Measurements from ENCODE around the gene PRC1. TPM values are rescaled to one million over a fixed set of nuclear protein-coding genes. Genes with fewer than 3 reads are reported as not detected.
A peak's percentile ranks its signal among the peaks of the same experiment; 100 is the strongest.

Gene PRC1
- total and polyA plus RNA-seq, 2 of the 13 experiments (the other 11 are each of a cell fraction or from before 2014, with no cell fraction given), result 137 to 162 TPM

GRCh38 chr15:90931828-90932659, 62.3 kb downstream of the PRC1 start, which contains the start of gene HDDC3 (continued):
- TF ChIP-seq, protein P1, sequence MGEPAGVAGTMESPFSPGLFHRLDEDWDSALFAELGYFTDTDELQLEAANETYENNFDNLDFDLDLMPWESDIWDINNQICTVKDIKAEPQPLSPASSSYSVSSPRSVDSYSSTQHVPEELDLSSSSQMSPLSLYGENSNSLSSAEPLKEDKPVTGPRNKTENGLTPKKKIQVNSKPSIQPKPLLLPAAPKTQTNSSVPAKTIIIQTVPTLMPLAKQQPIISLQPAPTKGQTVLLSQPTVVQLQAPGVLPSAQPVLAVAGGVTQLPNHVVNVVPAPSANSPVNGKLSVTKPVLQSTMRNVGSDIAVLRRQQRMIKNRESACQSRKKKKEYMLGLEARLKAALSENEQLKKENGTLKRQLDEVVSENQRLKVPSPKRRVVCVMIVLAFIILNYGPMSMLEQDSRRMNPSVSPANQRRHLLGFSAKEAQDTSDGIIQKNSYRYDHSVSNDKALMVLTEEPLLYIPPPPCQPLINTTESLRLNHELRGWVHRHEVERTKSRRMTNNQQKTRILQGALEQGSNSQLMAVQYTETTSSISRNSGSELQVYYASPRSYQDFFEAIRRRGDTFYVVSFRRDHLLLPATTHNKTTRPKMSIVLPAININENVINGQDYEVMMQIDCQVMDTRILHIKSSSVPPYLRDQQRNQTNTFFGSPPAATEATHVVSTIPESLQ (CRISPR knock-in tag; conservative IDR thresholded peaks at IDR 0.05), result no peak
- TF ChIP-seq HNRNPK (IDR thresholded peaks at IDR 0.05; ENCODE audit: low read depth, low read length, poor library complexity, severe bottlenecking) (peak; percentile 37), NR2F1 (CRISPR knock-in tag; IDR thresholded peaks at IDR 0.05) (no peak), ZFP90 (CRISPR knock-in tag; IDR thresholded peaks at IDR 0.05; ENCODE audit: borderline replicate concordance) (no peak; the same call in 1 of the 2 replicates), ZNF138 (CRISPR knock-in tag; IDR thresholded peaks at IDR 0.05; ENCODE audit: low read depth) (peak; percentile 80; the same call in 1 of the 2 replicates), PHF21A (CRISPR knock-in tag; IDR thresholded peaks at IDR 0.05) (peak; percentile 71), ZNF350 (CRISPR knock-in tag; IDR thresholded peaks at IDR 0.05; ENCODE audit: borderline replicate concordance, low read depth) (peak; percentile 69; the same call in 1 of the 2 replicates), CAMTA2 (CRISPR knock-in tag; IDR thresholded peaks at IDR 0.05; ENCODE audit: borderline replicate concordance) (peak; percentile 95), NKX3-1 (CRISPR knock-in tag; IDR thresholded peaks at IDR 0.05) (peak; percentile 70; the same call in 1 of the 2 replicates), ZNF20 (CRISPR knock-in tag; IDR thresholded peaks at IDR 0.05) (0 out of 2 replicates have a peak, but pooled peaks have one; percentile 69), ZNF788 (CRISPR knock-in tag; IDR thresholded peaks at IDR 0.05; ENCODE audit: borderline replicate concordance) (peak; percentile 89)
- TF ChIP-seq, protein P2, sequence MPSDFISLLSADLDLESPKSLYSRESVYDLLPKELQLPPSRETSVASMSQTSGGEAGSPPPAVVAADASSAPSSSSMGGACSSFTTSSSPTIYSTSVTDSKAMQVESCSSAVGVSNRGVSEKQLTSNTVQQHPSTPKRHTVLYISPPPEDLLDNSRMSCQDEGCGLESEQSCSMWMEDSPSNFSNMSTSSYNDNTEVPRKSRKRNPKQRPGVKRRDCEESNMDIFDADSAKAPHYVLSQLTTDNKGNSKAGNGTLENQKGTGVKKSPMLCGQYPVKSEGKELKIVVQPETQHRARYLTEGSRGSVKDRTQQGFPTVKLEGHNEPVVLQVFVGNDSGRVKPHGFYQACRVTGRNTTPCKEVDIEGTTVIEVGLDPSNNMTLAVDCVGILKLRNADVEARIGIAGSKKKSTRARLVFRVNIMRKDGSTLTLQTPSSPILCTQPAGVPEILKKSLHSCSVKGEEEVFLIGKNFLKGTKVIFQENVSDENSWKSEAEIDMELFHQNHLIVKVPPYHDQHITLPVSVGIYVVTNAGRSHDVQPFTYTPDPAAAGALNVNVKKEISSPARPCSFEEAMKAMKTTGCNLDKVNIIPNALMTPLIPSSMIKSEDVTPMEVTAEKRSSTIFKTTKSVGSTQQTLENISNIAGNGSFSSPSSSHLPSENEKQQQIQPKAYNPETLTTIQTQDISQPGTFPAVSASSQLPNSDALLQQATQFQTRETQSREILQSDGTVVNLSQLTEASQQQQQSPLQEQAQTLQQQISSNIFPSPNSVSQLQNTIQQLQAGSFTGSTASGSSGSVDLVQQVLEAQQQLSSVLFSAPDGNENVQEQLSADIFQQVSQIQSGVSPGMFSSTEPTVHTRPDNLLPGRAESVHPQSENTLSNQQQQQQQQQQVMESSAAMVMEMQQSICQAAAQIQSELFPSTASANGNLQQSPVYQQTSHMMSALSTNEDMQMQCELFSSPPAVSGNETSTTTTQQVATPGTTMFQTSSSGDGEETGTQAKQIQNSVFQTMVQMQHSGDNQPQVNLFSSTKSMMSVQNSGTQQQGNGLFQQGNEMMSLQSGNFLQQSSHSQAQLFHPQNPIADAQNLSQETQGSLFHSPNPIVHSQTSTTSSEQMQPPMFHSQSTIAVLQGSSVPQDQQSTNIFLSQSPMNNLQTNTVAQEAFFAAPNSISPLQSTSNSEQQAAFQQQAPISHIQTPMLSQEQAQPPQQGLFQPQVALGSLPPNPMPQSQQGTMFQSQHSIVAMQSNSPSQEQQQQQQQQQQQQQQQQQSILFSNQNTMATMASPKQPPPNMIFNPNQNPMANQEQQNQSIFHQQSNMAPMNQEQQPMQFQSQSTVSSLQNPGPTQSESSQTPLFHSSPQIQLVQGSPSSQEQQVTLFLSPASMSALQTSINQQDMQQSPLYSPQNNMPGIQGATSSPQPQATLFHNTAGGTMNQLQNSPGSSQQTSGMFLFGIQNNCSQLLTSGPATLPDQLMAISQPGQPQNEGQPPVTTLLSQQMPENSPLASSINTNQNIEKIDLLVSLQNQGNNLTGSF (CRISPR knock-in tag; IDR thresholded peaks at IDR 0.05), result 0 out of 2 replicates have a peak, but pooled peaks have one; percentile 72
- TF ChIP-seq, protein P3, sequence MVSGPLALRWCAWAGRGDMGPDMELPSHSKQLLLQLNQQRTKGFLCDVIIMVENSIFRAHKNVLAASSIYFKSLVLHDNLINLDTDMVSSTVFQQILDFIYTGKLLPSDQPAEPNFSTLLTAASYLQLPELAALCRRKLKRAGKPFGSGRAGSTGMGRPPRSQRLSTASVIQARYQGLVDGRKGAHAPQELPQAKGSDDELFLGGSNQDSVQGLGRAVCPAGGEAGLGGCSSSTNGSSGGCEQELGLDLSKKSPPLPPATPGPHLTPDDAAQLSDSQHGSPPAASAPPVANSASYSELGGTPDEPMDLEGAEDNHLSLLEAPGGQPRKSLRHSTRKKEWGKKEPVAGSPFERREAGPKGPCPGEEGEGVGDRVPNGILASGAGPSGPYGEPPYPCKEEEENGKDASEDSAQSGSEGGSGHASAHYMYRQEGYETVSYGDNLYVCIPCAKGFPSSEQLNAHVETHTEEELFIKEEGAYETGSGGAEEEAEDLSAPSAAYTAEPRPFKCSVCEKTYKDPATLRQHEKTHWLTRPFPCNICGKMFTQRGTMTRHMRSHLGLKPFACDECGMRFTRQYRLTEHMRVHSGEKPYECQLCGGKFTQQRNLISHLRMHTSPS (CRISPR knock-in tag; IDR thresholded peaks at IDR 0.05; ENCODE audit: low read depth), result peak; percentile 66; the same call in 1 of the 2 replicates

Measured in HepG2 (cell line).